Breast epithelium (tissue), 4 donors: ENCODE measurements around the gene CLK1. TPM values are rescaled to one million over a fixed set of nuclear protein-coding genes. Genes with fewer than 3 reads are reported as not detected.
A peak's percentile ranks its signal among the peaks of the same experiment; 100 is the strongest.

ENCODE experiments used
- DNase-seq, 2 donors: peaks; one replicate each; pipeline ENCODE4 v3.0.0-alpha.2; 2019; ENCODE audit warnings: low spot score in 2 of 2
- H3K27ac ChIP-seq, 2 donors: fragments of 200-600 bp; sonication (generic) in 1 of 2; one replicate each; pipeline ENCODE4 v1.5.1; 2016 to 2019; ENCODE audit warnings: mild to moderate bottlenecking in 1 of 2
- H3K27me3 ChIP-seq, 2 donors: fragments of 200-600 bp; sonication (generic) in 1 of 2; one replicate each; pipeline versions ENCODE4 v1.5.1 to v1.6.0; 2017 to 2019; ENCODE audit warnings: control low read depth in 1 of 2, mild to moderate bottlenecking in 1 of 2
- H3K36me3 ChIP-seq: fragments of 200-600 bp; one replicate; pipeline ENCODE4 v1.5.1; 2019
- H3K4me1 ChIP-seq, 2 donors: fragments of 200-600 bp; sonication (generic); one replicate each; pipeline ENCODE4 v1.5.1; 2016 to 2019; ENCODE audit warnings: control low read depth in 1 of 2
- H3K4me3 ChIP-seq, 3 donors: fragments of 200-600 bp; sonication (generic); 1 replicate in 2 of 3; 2 replicates in 1 of 3; pipeline ENCODE4 v1.5.1; 2016 to 2019; ENCODE audit warnings: mild to moderate bottlenecking in 3 of 3, moderate library complexity in 2 of 3
- H3K9me3 ChIP-seq, 2 donors: fragments of 200-600 bp; sonication (generic) in 1 of 2; one replicate each; pipeline ENCODE4 v1.5.1; 2016 to 2019; ENCODE audit warnings: control low read depth in 1 of 2
- POLR2A ChIP-seq: fragments of 450-650 bp; IDR thresholded peaks from one replicate; pipeline ENCODE4 v1.6.1; 2016; ENCODE audit warnings: antibody characterized with exemption, mild to moderate bottlenecking, moderate library complexity
- POLR2AphosphoS5 ChIP-seq, 3 donors: sonication (generic); formaldehyde crosslinking; IDR thresholded peaks; one replicate each; pipeline ENCODE4 v1.6.1; 2017; ENCODE audit warnings: antibody characterized with exemption in 3 of 3
- intact Hi-C: fragments of 100-400 bp; cut with DNase I; formaldehyde crosslinking; loops from one replicate; pipeline ENCODE4 v1.15.1; 2023; ENCODE audit warnings: low total_unique reads
- total RNA-seq, 3 donors: library from RNA; depleted of rRNA; stranded (reverse); fragments of >200 nt; gene quantifications; one replicate each; pipeline ENCODE4 v1.1.0, GENCODE V29; 2016
- TF ChIP-seq, protein P1 (sequence below), 3 donors: fragments of 450-650 bp; IDR thresholded peaks; one replicate each; pipeline ENCODE4 v1.5.1; 2016 to 2017; ENCODE audit warnings: antibody characterized with exemption in 3 of 3, mild to moderate bottlenecking in 3 of 3, moderate library complexity in 3 of 3

Gene CLK1
- total RNA-seq, 3 donors from 2014 or later: 124 to 350 (median 237) TPM

- Histone ChIP-seq H3K9me3 (no peaks in the 10 kb centered on the region), H3K36me3 (peaks cover under 1% of the 10 kb centered on the region), H3K4me1 (peaks cover 0 to 12% of the 10 kb centered on the region in 2 donors), H3K27me3 (no peaks in the 10 kb centered on the region), H3K27ac (peak overlapping the region in 1 of 2 donors; percentile 48), H3K4me3 (no peak overlapping the region)
- DNase-seq: no peak
- peak in 1 of 3 donors; percentile 53 for TF ChIP-seq POLR2AphosphoS5 (IDR thresholded peaks at IDR 0.05)
- TF ChIP-seq, protein P1, sequence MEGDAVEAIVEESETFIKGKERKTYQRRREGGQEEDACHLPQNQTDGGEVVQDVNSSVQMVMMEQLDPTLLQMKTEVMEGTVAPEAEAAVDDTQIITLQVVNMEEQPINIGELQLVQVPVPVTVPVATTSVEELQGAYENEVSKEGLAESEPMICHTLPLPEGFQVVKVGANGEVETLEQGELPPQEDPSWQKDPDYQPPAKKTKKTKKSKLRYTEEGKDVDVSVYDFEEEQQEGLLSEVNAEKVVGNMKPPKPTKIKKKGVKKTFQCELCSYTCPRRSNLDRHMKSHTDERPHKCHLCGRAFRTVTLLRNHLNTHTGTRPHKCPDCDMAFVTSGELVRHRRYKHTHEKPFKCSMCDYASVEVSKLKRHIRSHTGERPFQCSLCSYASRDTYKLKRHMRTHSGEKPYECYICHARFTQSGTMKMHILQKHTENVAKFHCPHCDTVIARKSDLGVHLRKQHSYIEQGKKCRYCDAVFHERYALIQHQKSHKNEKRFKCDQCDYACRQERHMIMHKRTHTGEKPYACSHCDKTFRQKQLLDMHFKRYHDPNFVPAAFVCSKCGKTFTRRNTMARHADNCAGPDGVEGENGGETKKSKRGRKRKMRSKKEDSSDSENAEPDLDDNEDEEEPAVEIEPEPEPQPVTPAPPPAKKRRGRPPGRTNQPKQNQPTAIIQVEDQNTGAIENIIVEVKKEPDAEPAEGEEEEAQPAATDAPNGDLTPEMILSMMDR (IDR thresholded peaks at IDR 0.05): no peak
- intact Hi-C loops: loop anchor here (5.0 to 10.0 kb wide), 2 partner anchors 50 to 103 kb away; partner anchors contain the start of gene CLK1
Observed at GRCh38 chr2:200814917-200815316, 49.5 kb downstream of the CLK1 start.

DNA sequence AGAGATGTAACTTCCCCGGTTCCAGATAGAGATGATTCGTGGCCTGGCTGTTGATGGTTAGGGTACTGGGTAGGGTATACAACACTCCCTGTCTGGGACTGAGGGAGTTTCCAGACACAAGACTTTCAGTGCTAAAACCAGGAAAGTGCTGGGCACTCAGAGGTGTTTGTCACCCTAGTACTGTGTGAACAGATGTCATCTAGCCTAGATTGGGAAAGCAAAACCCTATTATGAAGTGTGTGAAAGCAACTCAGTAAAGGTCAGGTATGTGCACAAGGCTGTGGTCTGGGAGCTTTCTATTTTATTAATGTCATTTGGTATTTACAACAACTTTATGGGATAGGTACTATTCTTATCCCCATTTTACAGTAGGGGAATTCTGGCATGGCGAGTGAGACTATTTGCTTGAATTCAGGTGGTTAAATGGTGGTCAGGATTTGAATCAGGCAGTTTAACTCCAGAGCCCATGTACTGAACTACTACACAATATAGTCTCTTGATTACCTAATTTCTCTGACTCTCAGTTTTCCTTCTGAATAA, 50.1 kb downstream of the CLK1 start:
- H3K4me3 ChIP-seq: peak overlapping the region in 1 of 3 donors; percentile 17
- peaks cover 0 to 12% of the 10 kb centered on the region in 2 donors for H3K4me1 ChIP-seq
- no peaks in the 10 kb centered on the region for H3K9me3 ChIP-seq
- H3K27me3 ChIP-seq: no peaks in the 10 kb centered on the region
- peak overlapping the region in 1 of 2 donors; percentile 48 for H3K27ac ChIP-seq
- no peak for DNase-seq
- intact Hi-C loops: loop anchor here (5.0 to 10.0 kb wide), 2 partner anchors 50 to 102 kb away; partner anchors contain the start of gene CLK1
- no peaks in the 10 kb centered on the region for H3K36me3 ChIP-seq
- TF ChIP-seq POLR2AphosphoS5 (IDR thresholded peaks at IDR 0.05) (no peak), POLR2A (no peak)
- TF ChIP-seq, protein P1 (IDR thresholded peaks at IDR 0.05): no peak

DNA sequence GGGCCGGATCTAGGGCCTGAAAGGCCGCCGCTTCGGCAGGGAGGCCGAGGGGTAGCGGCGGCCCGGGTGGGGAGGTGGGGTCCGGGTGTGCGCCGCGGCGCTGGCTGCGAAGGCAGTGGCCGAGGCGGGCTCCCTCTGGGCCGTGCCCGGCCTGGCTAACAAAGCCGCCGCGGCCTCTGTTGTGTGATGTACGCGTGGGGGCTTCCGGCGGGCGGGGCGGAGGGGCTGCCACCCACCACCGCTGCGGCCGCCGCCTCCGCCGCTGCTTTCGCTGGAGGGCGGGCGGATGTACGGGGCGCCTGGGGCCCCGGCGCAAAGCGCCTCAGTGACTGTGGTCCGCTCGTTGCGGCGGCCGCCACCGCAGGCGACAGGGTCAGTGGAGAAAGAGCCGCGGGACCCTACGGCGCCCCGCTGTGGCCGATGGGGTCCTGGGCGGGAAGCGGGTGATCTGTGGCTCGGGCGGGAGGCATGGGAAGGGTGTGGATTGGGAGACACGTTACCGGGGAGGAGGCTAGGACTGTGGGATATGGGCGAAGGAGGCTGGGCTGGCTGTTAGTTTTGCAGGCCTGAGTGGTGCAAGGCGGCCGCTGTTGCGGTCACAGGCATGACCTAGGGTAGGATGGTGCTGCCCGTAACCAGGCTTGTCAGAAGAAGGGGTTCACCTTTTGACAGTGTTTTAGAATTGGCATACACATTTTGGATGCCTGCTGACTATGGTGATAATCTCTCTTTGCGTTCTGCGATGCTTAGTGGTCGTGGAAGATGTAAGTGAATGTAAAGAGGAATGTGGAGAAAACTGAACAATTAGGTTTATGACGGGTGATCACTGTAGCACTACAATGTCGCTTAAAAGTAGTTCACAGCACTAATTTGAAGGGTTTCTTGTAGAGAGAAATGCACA, 52.1 kb downstream of the CLK1 start:
- Histone ChIP-seq H3K27me3 (no peaks in the 10 kb centered on the region), H3K4me1 (peaks cover 0 to 12% of the 10 kb centered on the region in 2 donors), H3K27ac (peak overlapping the region; percentile 94 to 98), H3K36me3 (no peaks in the 10 kb centered on the region), H3K4me3 (peak overlapping the region; percentile 97 to 100 (median 98)), H3K9me3 (no peaks in the 10 kb centered on the region)
- peak; percentile 45 to 74 for DNase-seq
- intact Hi-C loops: loop anchor here (5.0 to 10.0 kb wide), 2 partner anchors 52 to 100 kb away; partner anchors contain the start of gene CLK1
- TF ChIP-seq, protein P1 (IDR thresholded peaks at IDR 0.05): peak; percentile 10 to 53 (median 51)
- TF ChIP-seq POLR2AphosphoS5 (IDR thresholded peaks at IDR 0.05) (peak in 2 of 3 donors; percentile 15 to 40), POLR2A (no peak)

DNA sequence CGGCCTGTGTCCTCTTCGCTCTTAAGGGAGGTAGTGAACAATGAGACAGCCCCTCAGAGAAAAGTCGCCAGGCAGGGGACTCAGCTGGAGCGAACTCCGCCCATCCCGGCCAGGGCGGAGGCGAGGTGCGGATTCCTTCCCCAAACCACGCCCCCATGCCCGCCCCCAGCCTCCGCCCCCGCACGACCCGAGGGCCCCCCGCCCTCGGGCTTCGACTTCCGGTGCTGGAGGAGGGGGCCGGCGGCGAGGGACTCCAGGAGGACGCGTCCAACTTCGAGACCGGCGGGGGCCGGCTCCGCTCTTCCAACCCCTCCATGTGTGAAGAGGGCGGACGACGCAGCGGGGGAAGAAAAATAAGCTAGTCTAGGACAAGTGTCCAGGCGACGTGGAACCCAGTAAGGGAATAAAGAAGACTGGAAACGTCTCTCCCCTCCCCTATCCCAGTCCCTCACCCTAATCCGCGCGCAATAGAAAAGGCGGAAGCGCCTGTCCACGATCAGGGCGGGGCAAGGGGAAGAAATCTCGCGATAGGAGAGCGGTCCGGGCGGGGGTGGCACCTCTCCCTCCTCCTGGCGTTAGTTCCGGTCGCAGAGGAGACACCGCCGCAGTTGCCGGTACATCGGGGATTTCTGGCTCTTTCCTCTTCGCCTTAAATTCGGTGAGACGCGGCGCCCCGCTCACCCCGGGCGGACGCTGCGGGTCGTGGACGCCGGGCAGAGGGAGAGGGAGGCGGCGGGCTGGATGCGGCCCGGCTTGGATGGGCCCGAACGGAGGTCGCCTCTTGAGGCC, 52.9 kb downstream of the CLK1 start, which contains the start of gene BZW1:
Gene BZW1 (plus strand): TSS at position 578 of the 789 bp plus-strand sequence. CDS start 1,308 bp downstream, outside the sequence.
- Histone ChIP-seq H3K4me1 (peaks cover 0 to 12% of the 10 kb centered on the region in 2 donors), H3K4me3 (peak within 1 kb of the TSS; percentile 97 to 100 (median 98)), H3K27me3 (no peaks in the 10 kb centered on the region), H3K27ac (peak within 1 kb of the TSS; percentile 94 to 98), H3K9me3 (no peaks in the 10 kb centered on the region), H3K36me3 (no peaks in the 10 kb centered on the region)
- TF ChIP-seq POLR2A: peak; percentile 83
- TF ChIP-seq, protein P1 (IDR thresholded peaks at IDR 0.05): no peak
- TF ChIP-seq POLR2AphosphoS5 (IDR thresholded peaks at IDR 0.05): peak; percentile 92 to 94 (median 93)
- DNase-seq: peak; percentile 92 to 97
- intact Hi-C loops: loop anchor here (5.0 to 10.0 kb wide), 2 partner anchors 53 to 99 kb away; partner anchors contain the start of gene CLK1
